ELR (cell line): Measurements from ENCODE around the gene GAGE12D.
"Not testable (repeated sequence)": the region's sequence is repeated elsewhere in the genome, so short reads cannot be mapped to it uniquely, and the experiment has no call there.

Experiments used
- DNase-seq: peaks from one replicate; pipeline ENCODE4 v3.0.0-alpha.2; 2015; ENCODE audit warnings: low read depth

The GAGE12D gene, protein sequence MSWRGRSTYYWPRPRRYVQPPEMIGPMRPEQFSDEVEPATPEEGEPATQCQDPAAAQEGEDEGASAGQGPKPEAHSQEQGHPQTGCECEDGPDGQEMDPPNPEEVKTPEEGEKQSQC

DNA sequence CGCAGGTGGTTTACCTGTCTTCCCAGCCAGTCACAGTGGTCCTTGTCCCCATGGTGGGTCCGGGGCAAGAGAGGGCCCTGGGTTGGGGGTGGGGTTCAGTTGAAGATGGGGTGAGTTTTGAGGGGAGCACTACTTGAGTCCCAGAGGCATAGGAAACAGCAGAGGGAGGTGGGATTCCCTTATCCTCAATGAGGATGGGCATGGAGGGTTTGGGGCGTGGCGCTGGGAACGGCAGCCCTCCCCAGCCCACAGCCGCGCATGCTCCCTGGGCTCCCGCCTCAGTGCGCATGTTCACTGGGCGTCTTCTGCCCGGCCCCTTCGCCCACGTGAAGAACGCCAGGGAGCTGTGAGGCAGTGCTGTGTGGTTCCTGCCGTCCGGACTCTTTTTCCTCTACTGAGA, at the start of gene GAGE12D:
Gene GAGE12D (plus strand): TSS at position 301 of the 400 bp plus-strand sequence. CDS start 1,155 bp downstream, outside the sequence.
- not testable (repeated sequence) for DNase-seq

DNA sequence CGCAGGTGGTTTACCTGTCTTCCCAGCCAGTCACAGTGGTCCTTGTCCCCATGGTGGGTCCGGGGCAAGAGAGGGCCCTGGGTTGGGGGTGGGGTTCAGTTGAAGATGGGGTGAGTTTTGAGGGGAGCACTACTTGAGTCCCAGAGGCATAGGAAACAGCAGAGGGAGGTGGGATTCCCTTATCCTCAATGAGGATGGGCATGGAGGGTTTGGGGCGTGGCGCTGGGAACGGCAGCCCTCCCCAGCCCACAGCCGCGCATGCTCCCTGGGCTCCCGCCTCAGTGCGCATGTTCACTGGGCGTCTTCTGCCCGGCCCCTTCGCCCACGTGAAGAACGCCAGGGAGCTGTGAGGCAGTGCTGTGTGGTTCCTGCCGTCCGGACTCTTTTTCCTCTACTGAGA, 9.7 kb upstream of the GAGE12D start, which contains the start of gene GAGE12C:
Gene GAGE12C (plus strand): TSS at position 301 of the 400 bp plus-strand sequence. CDS start 1,155 bp downstream, outside the sequence.
- DNase-seq, result not testable (repeated sequence)

DNA sequence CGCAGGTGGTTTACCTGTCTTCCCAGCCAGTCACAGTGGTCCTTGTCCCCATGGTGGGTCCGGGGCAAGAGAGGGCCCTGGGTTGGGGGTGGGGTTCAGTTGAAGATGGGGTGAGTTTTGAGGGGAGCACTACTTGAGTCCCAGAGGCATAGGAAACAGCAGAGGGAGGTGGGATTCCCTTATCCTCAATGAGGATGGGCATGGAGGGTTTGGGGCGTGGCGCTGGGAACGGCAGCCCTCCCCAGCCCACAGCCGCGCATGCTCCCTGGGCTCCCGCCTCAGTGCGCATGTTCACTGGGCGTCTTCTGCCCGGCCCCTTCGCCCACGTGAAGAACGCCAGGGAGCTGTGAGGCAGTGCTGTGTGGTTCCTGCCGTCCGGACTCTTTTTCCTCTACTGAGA, 9.5 kb downstream of the GAGE12D start, which contains the start of gene GAGE12E:
Gene GAGE12E (plus strand): TSS at position 301 of the 400 bp plus-strand sequence. CDS start 1,155 bp downstream, outside the sequence.
- DNase-seq, result not testable (repeated sequence)

DNA sequence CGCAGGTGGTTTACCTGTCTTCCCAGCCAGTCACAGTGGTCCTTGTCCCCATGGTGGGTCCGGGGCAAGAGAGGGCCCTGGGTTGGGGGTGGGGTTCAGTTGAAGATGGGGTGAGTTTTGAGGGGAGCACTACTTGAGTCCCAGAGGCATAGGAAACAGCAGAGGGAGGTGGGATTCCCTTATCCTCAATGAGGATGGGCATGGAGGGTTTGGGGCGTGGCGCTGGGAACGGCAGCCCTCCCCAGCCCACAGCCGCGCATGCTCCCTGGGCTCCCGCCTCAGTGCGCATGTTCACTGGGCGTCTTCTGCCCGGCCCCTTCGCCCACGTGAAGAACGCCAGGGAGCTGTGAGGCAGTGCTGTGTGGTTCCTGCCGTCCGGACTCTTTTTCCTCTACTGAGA, 19.0 kb downstream of the GAGE12D start, which contains the start of gene GAGE12F:
Gene GAGE12F (plus strand): TSS at position 301 of the 400 bp plus-strand sequence. CDS start 1,155 bp downstream, outside the sequence.
- not testable (repeated sequence) for DNase-seq

DNA sequence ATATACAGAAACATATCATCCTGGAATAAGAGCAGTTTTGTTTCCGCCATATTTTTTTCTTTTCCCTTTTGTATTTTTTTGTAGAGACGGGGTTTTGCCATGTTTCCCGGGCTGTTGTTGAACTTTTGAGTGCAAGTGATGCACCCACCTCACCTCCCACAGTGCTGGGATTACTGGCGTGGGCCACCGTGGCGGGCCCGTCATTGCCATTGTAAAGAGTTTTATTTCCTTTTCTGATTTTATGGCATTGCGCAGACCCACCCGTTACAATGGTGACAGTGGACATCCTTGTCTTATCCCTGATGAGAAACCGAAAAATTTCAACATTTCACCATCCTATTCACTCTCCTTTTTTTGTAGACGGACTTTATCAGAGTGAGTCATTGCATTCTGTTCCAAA, 27.2 kb downstream of the GAGE12D start:
- DNase-seq, result not testable (repeated sequence)

DNA sequence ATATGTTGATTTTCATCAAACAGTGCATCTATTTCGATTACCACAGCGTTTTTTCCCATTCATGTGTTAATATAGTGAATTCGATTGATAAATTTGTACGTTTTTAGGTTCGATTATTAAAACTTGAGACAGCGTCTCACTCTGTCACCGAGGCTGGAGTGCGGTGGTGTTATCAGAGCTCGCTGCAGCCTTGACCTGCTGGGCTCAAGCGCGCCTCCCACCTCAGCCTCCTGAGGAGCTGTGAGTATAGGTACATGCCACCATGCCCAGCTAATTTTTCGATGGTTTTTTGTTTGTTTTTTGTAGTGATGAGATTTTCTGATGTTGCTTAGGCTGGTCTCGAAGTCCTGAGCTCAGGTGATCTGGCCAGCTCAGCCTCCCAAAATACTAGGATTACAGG, 27.6 kb downstream of the GAGE12D start:
- not testable (repeated sequence) for DNase-seq

DNA sequence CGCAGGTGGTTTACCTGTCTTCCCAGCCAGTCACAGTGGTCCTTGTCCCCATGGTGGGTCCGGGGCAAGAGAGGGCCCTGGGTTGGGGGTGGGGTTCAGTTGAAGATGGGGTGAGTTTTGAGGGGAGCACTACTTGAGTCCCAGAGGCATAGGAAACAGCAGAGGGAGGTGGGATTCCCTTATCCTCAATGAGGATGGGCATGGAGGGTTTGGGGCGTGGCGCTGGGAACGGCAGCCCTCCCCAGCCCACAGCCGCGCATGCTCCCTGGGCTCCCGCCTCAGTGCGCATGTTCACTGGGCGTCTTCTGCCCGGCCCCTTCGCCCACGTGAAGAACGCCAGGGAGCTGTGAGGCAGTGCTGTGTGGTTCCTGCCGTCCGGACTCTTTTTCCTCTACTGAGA, 28.6 kb downstream of the GAGE12D start, which contains the start of gene GAGE12G:
Gene GAGE12G (plus strand): TSS at position 301 of the 400 bp plus-strand sequence. CDS start 1,155 bp downstream, outside the sequence.
- DNase-seq, result not testable (repeated sequence)

DNA sequence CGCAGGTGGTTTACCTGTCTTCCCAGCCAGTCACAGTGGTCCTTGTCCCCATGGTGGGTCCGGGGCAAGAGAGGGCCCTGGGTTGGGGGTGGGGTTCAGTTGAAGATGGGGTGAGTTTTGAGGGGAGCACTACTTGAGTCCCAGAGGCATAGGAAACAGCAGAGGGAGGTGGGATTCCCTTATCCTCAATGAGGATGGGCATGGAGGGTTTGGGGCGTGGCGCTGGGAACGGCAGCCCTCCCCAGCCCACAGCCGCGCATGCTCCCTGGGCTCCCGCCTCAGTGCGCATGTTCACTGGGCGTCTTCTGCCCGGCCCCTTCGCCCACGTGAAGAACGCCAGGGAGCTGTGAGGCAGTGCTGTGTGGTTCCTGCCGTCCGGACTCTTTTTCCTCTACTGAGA, 38.1 kb downstream of the GAGE12D start, which contains the start of gene GAGE12H:
Gene GAGE12H (plus strand): TSS at position 301 of the 400 bp plus-strand sequence. CDS start 1,155 bp downstream, outside the sequence.
- not testable (repeated sequence) for DNase-seq

DNA sequence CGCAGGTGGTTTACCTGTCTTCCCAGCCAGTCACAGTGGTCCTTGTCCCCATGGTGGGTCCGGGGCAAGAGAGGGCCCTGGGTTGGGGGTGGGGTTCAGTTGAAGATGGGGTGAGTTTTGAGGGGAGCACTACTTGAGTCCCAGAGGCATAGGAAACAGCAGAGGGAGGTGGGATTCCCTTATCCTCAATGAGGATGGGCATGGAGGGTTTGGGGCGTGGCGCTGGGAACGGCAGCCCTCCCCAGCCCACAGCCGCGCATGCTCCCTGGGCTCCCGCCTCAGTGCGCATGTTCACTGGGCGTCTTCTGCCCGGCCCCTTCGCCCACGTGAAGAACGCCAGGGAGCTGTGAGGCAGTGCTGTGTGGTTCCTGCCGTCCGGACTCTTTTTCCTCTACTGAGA, 47.7 kb downstream of the GAGE12D start, which contains the start of gene GAGE2A:
Gene GAGE2A (plus strand): TSS at position 301 of the 400 bp plus-strand sequence. CDS start 1,155 bp downstream, outside the sequence.
- DNase-seq, result not testable (repeated sequence)

DNA sequence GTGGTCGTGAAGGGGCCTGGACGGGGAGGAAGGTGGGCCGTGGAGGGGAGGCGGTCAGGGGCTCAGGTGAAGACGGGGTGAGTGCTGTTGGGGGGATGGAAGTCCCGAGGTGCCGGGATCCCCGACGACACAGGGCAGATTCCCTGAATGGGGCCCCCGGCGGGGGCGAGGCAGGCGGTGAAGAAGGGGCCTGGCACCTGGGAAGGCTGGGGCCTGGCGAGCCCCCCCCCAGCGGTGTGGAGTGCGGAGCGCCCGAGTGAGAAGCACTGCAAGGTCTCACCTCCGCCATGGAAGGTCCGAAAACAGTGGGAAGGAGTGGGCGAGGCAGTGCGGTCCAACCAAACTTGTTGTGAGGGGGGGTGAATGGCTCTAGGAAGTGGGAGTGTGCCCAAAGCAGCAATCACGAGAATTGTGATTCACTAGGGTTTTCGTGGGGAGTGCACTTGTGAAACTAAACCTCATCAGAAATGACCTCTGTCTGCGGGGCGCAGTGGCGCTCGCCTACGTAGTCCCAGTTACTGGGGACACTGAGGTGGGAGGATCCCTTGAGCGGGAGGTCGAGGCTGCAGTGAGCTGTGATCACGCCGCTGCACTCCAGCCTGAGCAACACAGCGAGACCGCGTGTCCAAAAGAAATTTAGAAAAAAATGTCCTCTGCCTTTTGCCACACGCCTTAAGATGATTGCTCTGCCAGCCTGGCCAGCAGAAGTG, 48.4 kb downstream of the GAGE12D start:
- not testable (repeated sequence) for DNase-seq

DNA sequence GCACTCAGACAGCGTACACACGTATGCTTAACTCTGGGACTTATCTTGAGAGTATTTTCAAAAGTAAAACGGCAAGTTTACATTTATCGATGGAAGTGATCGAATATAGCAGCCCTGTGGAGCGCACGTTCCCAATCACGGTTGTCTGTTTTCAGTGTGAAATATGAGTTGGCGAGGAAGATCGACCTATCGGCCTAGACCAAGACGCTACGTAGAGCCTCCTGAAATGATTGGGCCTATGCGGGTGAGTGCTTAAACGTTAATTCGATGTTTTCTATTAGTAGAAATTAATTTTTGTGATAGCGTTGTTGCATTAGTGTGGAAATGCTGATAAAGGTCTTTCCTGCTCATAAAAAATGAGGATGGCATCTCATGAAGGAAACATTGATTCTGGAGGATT, 49.0 kb downstream of the GAGE12D start:
- not testable (repeated sequence) for DNase-seq
